ENCODE data around the gene CHPF2. TPM values are rescaled to one million over a fixed set of nuclear protein-coding genes. Genes with fewer than 3 reads are reported as not detected.

The CHPF2 gene
- total RNA-seq, 1 donor from 2014 or later, result 34.7 TPM

DNA sequence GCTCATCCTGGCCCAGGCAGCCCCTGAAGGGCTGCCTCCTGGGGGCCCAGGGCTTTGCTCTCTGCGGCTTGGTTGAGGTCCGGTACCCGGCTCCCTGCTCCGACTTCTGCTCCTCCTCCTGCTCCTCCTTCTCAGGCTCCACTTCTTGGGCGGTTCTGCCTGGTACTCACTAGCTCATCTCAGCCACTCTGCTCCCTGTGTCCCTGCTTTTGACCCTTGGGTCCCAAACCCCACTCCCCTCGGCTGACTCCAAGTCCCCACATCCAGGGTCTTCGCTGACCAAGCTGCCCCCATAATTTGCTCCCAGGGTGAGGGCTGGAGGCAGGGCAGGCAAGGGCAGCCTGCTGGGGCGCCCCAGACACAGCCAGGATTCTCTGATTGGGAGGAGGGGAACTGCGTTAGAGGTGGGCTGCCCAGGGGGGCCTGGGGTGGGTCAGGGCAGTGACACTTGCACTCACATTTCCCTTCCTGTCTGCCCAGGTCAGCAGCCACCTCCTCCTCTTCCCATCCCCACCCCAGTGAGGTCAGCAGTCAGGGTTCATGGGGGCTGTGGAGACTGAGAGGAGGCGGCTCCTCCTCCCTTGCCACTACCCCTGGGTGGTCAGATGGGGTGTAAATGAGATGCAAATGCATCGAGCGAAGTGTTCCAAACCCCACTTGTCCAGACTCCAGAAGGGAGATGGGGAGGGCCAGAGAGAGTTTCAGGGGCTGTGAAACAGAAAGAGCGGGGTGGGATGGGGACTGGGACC lies 14.0 kb downstream of the CHPF2 start:
- Histone ChIP-seq H3K4me3 (peak overlapping the region; percentile 43), H3K36me3 (peaks cover 7% of the 10 kb centered on the region), H3K27ac (no peak overlapping the region), H3K4me1 (peaks cover 69% of the 10 kb centered on the region), H3K9me3 (no peaks in the 10 kb centered on the region), H3K27me3 (ENCODE audit: low read depth) (peaks cover 25% of the 10 kb centered on the region)
- DNase-seq (peak; percentile 35), ATAC-seq (no peak)
- intact Hi-C loops (cut with DNase I), result no loop called here
- TF ChIP-seq, protein P1, sequence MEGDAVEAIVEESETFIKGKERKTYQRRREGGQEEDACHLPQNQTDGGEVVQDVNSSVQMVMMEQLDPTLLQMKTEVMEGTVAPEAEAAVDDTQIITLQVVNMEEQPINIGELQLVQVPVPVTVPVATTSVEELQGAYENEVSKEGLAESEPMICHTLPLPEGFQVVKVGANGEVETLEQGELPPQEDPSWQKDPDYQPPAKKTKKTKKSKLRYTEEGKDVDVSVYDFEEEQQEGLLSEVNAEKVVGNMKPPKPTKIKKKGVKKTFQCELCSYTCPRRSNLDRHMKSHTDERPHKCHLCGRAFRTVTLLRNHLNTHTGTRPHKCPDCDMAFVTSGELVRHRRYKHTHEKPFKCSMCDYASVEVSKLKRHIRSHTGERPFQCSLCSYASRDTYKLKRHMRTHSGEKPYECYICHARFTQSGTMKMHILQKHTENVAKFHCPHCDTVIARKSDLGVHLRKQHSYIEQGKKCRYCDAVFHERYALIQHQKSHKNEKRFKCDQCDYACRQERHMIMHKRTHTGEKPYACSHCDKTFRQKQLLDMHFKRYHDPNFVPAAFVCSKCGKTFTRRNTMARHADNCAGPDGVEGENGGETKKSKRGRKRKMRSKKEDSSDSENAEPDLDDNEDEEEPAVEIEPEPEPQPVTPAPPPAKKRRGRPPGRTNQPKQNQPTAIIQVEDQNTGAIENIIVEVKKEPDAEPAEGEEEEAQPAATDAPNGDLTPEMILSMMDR (IDR thresholded peaks at IDR 0.05), result no peak

DNA sequence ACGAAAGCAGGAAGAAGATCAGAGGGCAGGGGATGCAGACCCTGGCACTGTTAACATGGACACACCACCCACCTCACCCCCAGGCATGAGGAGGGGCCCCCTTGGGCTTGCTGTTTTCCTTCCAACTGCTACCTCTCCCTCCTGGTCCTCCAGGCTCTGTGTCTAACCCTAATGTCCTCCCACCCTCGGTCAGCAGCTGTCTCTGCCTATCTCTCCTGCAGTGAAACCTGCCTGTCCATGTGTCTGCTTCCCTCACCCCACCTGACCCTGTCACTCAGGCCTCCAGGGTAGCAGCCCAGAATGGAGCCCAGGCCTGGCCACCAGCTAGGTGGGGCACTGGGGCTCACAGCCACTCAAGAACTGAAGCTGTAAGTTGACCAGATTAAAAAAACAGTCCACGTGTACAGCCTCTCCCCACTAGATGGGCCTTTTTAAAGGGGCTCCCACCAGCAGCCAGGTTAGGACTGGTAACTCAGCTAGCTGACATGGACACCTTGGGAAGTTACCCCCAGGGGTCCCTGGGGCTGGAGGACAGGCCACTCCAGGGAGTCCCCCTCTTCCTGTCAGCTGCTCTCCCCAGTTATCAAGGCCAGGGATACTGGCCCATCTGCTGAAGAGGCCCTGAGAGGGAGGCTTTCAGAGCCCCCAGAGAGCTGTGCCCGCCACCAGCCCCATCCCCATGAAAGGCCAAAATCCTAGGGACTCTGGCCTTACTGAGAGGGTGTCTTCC lies 14.7 kb downstream of the CHPF2 start:
- intact Hi-C loops (cut with DNase I), result no loop called here
- no peak for ATAC-seq
- DNase-seq, result peak; percentile 30
- TF ChIP-seq, protein P1 (IDR thresholded peaks at IDR 0.05), result no peak
- Histone ChIP-seq H3K9me3 (no peaks in the 10 kb centered on the region), H3K4me1 (peaks cover 71% of the 10 kb centered on the region), H3K4me3 (peak overlapping the region; percentile 62), H3K27me3 (ENCODE audit: low read depth) (peaks cover 27% of the 10 kb centered on the region), H3K36me3 (no peaks in the 10 kb centered on the region), H3K27ac (peak overlapping the region; percentile 89)

DNA sequence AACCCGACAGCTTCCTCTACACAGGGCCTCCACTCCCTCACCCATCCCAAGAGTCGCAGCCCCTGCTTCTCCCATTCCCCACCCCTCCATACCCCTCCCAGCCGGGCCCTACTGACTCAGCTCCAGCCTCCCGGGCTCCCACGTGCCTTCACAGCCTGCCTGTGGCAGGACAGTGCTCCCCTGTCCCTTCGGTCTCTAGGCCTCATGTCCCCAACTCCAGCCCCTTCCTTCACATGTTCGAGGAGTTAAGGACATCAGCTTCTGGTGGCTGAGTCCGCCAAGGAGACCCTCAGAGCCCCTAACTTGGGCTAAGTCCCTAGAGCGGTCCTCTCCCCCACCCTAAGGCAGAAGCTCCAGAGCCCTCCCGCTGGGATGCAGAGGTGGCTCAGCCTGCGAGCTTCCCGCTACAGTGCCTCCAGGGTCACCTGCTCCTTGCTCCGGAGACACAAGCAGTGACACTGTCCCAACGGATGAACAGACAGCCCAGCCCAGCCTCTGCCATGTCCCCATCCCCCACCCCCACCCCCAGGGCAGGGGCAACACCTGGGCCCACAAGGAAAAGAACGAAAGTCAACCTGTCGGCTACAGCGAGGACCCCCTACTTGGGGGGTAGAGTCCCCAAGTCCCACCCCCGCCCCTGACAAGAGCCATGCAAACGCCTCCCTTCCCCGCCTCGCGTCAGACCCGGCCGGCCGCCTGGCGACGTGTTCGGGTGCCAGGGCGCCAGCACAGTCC lies 15.5 kb downstream of the CHPF2 start:
- peak; percentile 46 for DNase-seq
- H3K4me1 ChIP-seq, result peaks cover 76% of the 10 kb centered on the region
- peak overlapping the region; percentile 62 for H3K4me3 ChIP-seq
- intact Hi-C loops (cut with DNase I), result no loop called here
- H3K9me3 ChIP-seq, result no peaks in the 10 kb centered on the region
- peaks cover 27% of the 10 kb centered on the region for H3K27me3 ChIP-seq (ENCODE audit: low read depth)
- TF ChIP-seq, protein P1 (IDR thresholded peaks at IDR 0.05), result no peak
- H3K27ac ChIP-seq, result peak overlapping the region; percentile 89
- no peaks in the 10 kb centered on the region for H3K36me3 ChIP-seq
- ATAC-seq, result peak in 1 of 2 donors; percentile 0

DNA sequence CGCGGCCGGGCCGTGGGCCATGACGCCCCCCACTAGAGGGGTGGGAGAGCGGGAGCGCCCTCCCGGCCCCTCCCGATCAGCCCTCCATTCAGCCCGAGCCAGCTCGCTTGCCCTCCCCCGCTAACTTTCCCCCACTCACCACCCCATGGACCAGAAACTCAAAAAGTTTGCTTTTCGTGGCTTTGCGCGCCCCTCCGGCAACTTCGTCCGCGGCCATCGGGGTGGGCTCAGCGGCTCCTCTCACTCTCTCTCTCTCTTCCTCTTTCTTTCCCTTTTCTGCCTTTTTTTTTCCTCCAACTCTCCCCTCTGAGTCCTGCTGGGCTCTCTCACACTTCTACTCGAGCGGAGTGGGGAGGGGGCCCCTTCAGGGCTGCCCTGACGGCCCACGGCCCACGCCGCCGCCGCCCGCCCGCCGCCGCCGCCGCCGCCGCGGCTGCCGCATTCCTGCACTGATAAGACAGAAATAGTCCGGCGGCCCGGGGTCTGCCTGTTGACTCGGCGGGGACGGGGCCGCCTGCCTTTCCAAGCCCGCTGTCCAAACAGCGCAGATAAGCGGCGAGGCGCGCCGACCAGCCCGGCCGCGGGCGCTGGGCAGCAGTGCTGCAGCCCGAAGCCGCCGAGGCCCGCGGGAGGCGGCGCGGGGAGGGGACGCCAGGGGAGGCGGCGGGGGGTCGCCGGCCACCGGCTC lies 16.2 kb downstream of the CHPF2 start, which contains the start of gene SMARCD3:
TSS of gene SMARCD3 (minus strand) at position 349 of the 688 bp plus-strand sequence. CDS start at position 217, 132 bp downstream.
- DNase-seq (peak; percentile 74), ATAC-seq (peak; percentile 51 to 68)
- H3K9me3 ChIP-seq, result no peaks in the 10 kb centered on the region
- H3K4me3 ChIP-seq, result peak within 1 kb of the TSS; percentile 62
- intact Hi-C loops (cut with DNase I), result no loop called here
- H3K27ac ChIP-seq, result peak within 1 kb of the TSS; percentile 89
- H3K27me3 ChIP-seq (ENCODE audit: low read depth), result peaks cover 27% of the 10 kb centered on the region
- H3K4me1 ChIP-seq, result peaks cover 75% of the 10 kb centered on the region
- TF ChIP-seq, protein P1 (IDR thresholded peaks at IDR 0.05), result no peak
- H3K36me3 ChIP-seq, result no peaks in the 10 kb centered on the region

Data from lower lobe of right lung (tissue), 2 donors.